CD4-positive, alpha-beta T cell (primary cell): ENCODE data around the gene ITK. TPM values are rescaled to one million over a fixed set of nuclear protein-coding genes. Genes with fewer than 3 reads are reported as not detected.

ENCODE experiments used
- ATAC-seq: fragments of 200-7000 bp; cut with Tn5 transposase; one replicate; pipeline ENCODE4 v1.10.0; 2022; ENCODE audit warnings: mild to moderate bottlenecking; ENCODE audit not compliant: poor library complexity
- CTCF ChIA-PET: fragments of 350-600 bp; sonication (Branson Sonifier 250); formaldehyde crosslinking; loops from one replicate; lab custom pipeline; 2021; ENCODE audit warnings: antibody characterized with exemption, inconsistent platforms; lab: Charles Lee
- POLR2A ChIA-PET: fragments of 350-600 bp; sonication (Branson Sonifier 250); formaldehyde crosslinking; loops from one replicate; lab custom pipeline; 2021; ENCODE audit warnings: antibody characterized with exemption, inconsistent platforms; lab: Charles Lee
- DNase-seq, 14 experiments: peaks; one replicate each; pipeline ENCODE4 v3.0.0-alpha.2; 2013 to 2020; ENCODE audit warnings: mixed read lengths in 2 of 14
- H3K27ac ChIP-seq, 2 donors: one replicate each; pipeline versions ENCODE4 v1.5.1 to v1.7.0; 2013; ENCODE audit warnings: low read length in 2 of 2, low read depth in 1 of 2, mild to moderate bottlenecking in 1 of 2
- H3K27me3 ChIP-seq, 2 experiments: 1 replicate in 1 of 2; 2 replicates in 1 of 2; pipeline versions ENCODE4 v1.6.1 to v1.7.0; 2013; ENCODE audit warnings: low read length in 2 of 2, control low read depth in 1 of 2, mild to moderate bottlenecking in 1 of 2, moderate library complexity in 1 of 2; ENCODE audit not compliant: insufficient read depth in 2 of 2, control insufficient read depth in 1 of 2
- H3K36me3 ChIP-seq: one replicate; pipeline ENCODE4 v1.6.1; 2013; ENCODE audit warnings: low read length, control low read depth; ENCODE audit not compliant: insufficient read depth
- H3K4me1 ChIP-seq: one replicate; pipeline ENCODE4 v1.6.1; 2013; ENCODE audit warnings: low read length, control low read depth; ENCODE audit not compliant: insufficient read depth
- H3K4me3 ChIP-seq: one replicate; pipeline ENCODE4 v1.5.1; 2013; ENCODE audit warnings: mild to moderate bottlenecking, low read length, moderate library complexity
- H3K9me3 ChIP-seq, 2 experiments: 1 replicate in 1 of 2; 2 replicates in 1 of 2; pipeline versions ENCODE4 v1.6.1 to v1.7.0; 2013; ENCODE audit warnings: low read length in 2 of 2, mild to moderate bottlenecking in 2 of 2, control low read depth in 1 of 2, moderate library complexity in 1 of 2; ENCODE audit not compliant: control insufficient read depth in 1 of 2, insufficient read depth in 1 of 2
- H3K27ac Mint-ChIP-seq: one replicate; pipeline ENCODE4 v1.8.0; 2020; ENCODE audit warnings: mixed read lengths
- H3K27me3 Mint-ChIP-seq: one replicate; pipeline ENCODE4 v1.8.0; 2021; ENCODE audit warnings: mixed read lengths
- H3K36me3 Mint-ChIP-seq: one replicate; pipeline ENCODE4 v1.8.0; 2021; ENCODE audit warnings: low read depth, mixed read lengths
- H3K4me1 Mint-ChIP-seq: one replicate; pipeline ENCODE4 v1.8.0; 2021; ENCODE audit warnings: low read depth, mixed read lengths
- H3K4me3 Mint-ChIP-seq: one replicate; pipeline ENCODE4 v1.8.0; 2020; ENCODE audit warnings: mild to moderate bottlenecking, mixed read lengths
- H3K9me3 Mint-ChIP-seq: one replicate; pipeline ENCODE4 v1.8.0; 2020; ENCODE audit warnings: mixed read lengths
- CTCF ChIP-seq: fragments of 200-600 bp; IDR thresholded peaks from one replicate; pipeline ENCODE4 v1.8.0; 2022; ENCODE audit warnings: antibody characterized with exemption, mild to moderate bottlenecking
- intact Hi-C, 2 experiments: fragments of 100-400 bp; cut with DNase I in 1 of 2; cut with micrococcal nuclease in 1 of 2; formaldehyde crosslinking; loops; one replicate each; pipeline versions ENCODE4 v1.15.1 to v1.9.0; 2023 to 2025; cut with DNase I, micrococcal nuclease
- total RNA-seq, 174 experiments: library from RNA in 2 of 174; stranded (reverse) in 2 of 174; gene quantifications; one replicate each; pipeline ENCODE4 v1.2.3 and lab custom pipeline; 2021 to 2026

Gene ITK
- total RNA-seq, 2 experiments from 2014 or later, result 289 to 292 TPM

GRCh38 chr5:157222506-157223230 is 42.0 kb downstream of the ITK start:
- peaks cover 91% of the 10 kb centered on the region for H3K4me1 ChIP-seq
- H3K27me3 ChIP-seq, result no peaks in the 10 kb centered on the region
- Mint-ChIP-seq H3K36me3 (peaks cover 98% of the 10 kb centered on the region), H3K27me3 (no peaks in the 10 kb centered on the region), H3K9me3 (no peaks in the 10 kb centered on the region), H3K4me1 (peaks cover 80% of the 10 kb centered on the region), H3K27ac (peak overlapping the region; percentile 93), H3K4me3 (peak overlapping the region; percentile 64)
- ChIA-PET CTCF (interaction anchor here (1.2 to 1.4 kb wide), 2 partner anchors 15 to 27 kb away, joined by 3 read pairs; no protein-coding TSS in a partner anchor), POLR2A (interaction anchor here (1.3 to 9.5 kb wide), 4 partner anchors 17 to 55 kb away, joined by 5 to 121 read pairs (median 8); partner anchors contain the start of gene ITK)
- H3K4me3 ChIP-seq, result peak overlapping the region; percentile 7
- DNase-seq (peak in 10 of 14 experiments; percentile 34 to 84 (median 63)), ATAC-seq (peak; percentile 84)
- no peaks in the 10 kb centered on the region for H3K9me3 ChIP-seq
- H3K36me3 ChIP-seq, result peaks cover 95% of the 10 kb centered on the region
- no peak for TF ChIP-seq CTCF
- peak overlapping the region; percentile 59 to 83 for H3K27ac ChIP-seq
- intact Hi-C loops, result loop anchor here (1.0 to 2.0 kb wide), 5 partner anchors 14 to 73 kb away; partner anchors contain the start of gene ITK (in 1 of the 2)

- Mint-ChIP-seq H3K36me3 (peaks cover 98% of the 10 kb centered on the region), H3K9me3 (no peaks in the 10 kb centered on the region), H3K4me3 (peak overlapping the region; percentile 20), H3K27ac (peak overlapping the region; percentile 80), H3K4me1 (peaks cover 63% of the 10 kb centered on the region), H3K27me3 (no peaks in the 10 kb centered on the region)
- Histone ChIP-seq H3K27ac (peak overlapping the region; percentile 41 to 44), H3K27me3 (no peaks in the 10 kb centered on the region), H3K4me3 (no peak overlapping the region), H3K36me3 (peaks cover 95% of the 10 kb centered on the region), H3K4me1 (peaks cover 65% of the 10 kb centered on the region), H3K9me3 (no peaks in the 10 kb centered on the region)
- intact Hi-C loops, result no loop called here
- no peak for ATAC-seq
- CTCF ChIA-PET, result interaction anchor here (1.2 to 2.1 kb wide), 3 partner anchors 29 to 76 kb away, joined by 3 to 5 read pairs (median 3); no protein-coding TSS in a partner anchor
- no peak for TF ChIP-seq CTCF
- POLR2A ChIA-PET, result interaction anchor here (0.7 to 3.2 kb wide), 12 partner anchors 8 to 82 kb away, joined by 3 to 14 read pairs (median 4); partner anchors contain the start of genes ITK and MED7
- peak in 3 of 14 experiments; percentile 32 to 76 (median 69) for DNase-seq
Observed at GRCh38 chr5:157225469-157226422, 45.1 kb downstream of the ITK start.

GRCh38 chr5:157230610-157231009 is 50.0 kb downstream of the ITK start:
- Mint-ChIP-seq H3K27me3 (no peaks in the 10 kb centered on the region), H3K36me3 (peaks cover 99% of the 10 kb centered on the region), H3K4me3 (no peak overlapping the region), H3K4me1 (peaks cover 69% of the 10 kb centered on the region), H3K9me3 (no peaks in the 10 kb centered on the region), H3K27ac (peak overlapping the region; percentile 52)
- Histone ChIP-seq H3K4me3 (no peak overlapping the region), H3K27me3 (no peaks in the 10 kb centered on the region), H3K9me3 (no peaks in the 10 kb centered on the region), H3K4me1 (peaks cover 40% of the 10 kb centered on the region), H3K27ac (no peak overlapping the region), H3K36me3 (peaks cover 97% of the 10 kb centered on the region)
- no peak for TF ChIP-seq CTCF
- POLR2A ChIA-PET, result interaction anchor here (0.8 to 1.6 kb wide), 4 partner anchors 10 to 76 kb away, joined by 3 to 5 read pairs (median 4); no protein-coding TSS in a partner anchor
- CTCF ChIA-PET, result interaction anchor here (1.4 to 1.9 kb wide), 3 partner anchors 17 to 82 kb away, joined by 3 to 6 read pairs (median 5); no protein-coding TSS in a partner anchor
- ATAC-seq (no peak), DNase-seq (no peak)
- intact Hi-C loops, result no loop called here
